Ovary (tissue), 3 donors: Measurements from ENCODE around the gene NHERF1.

Experiments used
- CTCF ChIP-seq, 3 donors: fragments of 450-650 bp in 2 of 3; fragments of 200-600 bp in 1 of 3; IDR thresholded peaks; one replicate each; pipeline versions ENCODE4 v1.5.1 to v1.8.0; 2016 to 2022; ENCODE audit warnings: antibody characterized with exemption in 3 of 3, mild to moderate bottlenecking in 1 of 3
- POLR2A ChIP-seq: fragments of 450-650 bp; IDR thresholded peaks from one replicate; pipeline ENCODE4 v1.6.1; 2017; ENCODE audit warnings: antibody characterized with exemption, mild to moderate bottlenecking, moderate library complexity
- donor health status: DM: no; HTN: no; CAD: no.

- TF ChIP-seq POLR2A: no peak
- no peak for TF ChIP-seq CTCF (IDR thresholded peaks at IDR 0.05)
These were observed 37.5 kb downstream of the NHERF1 start for GRCh38 chr17:74785981-74786360.
